H9 (cell line): ENCODE results near the gene PLCB1. TPM values are rescaled to one million over a fixed set of nuclear protein-coding genes. Genes with fewer than 3 reads are reported as not detected.
A peak's percentile ranks its signal among the peaks of the same experiment; 100 is the strongest.

Source experiments
- DNase-seq: peaks from one replicate; pipeline ENCODE4 v3.0.0-alpha.2; 2017
- H2AFZ ChIP-seq: one replicate; pipeline ENCODE4 v1.6.1; 2013; ENCODE audit warnings: mild to moderate bottlenecking, low read length, control low read depth, moderate library complexity
- H2AK5ac ChIP-seq: 2 replicates; pipeline ENCODE4 v1.6.1; 2013; ENCODE audit warnings: low read length, control low read depth, mixed read lengths; ENCODE audit not compliant: insufficient read length
- H2BK120ac ChIP-seq: one replicate; pipeline ENCODE4 v1.6.1; 2013; ENCODE audit warnings: low read depth, mild to moderate bottlenecking, low read length, control low read depth, inconsistent platforms; ENCODE audit not compliant: poor library complexity, severe bottlenecking
- H2BK12ac ChIP-seq: 2 replicates; pipeline ENCODE4 v1.6.1; 2013; ENCODE audit warnings: low read length, control low read depth, mixed read lengths, low read depth; ENCODE audit not compliant: insufficient read length
- H2BK15ac ChIP-seq: 2 replicates; pipeline ENCODE4 v1.6.1; 2013; ENCODE audit warnings: low read depth, low read length, control low read depth
- H2BK20ac ChIP-seq: one replicate; pipeline ENCODE4 v1.6.1; 2013; ENCODE audit warnings: low read depth, mild to moderate bottlenecking, low read length, control low read depth, inconsistent platforms; ENCODE audit not compliant: poor library complexity, severe bottlenecking
- H2BK5ac ChIP-seq: 2 replicates; pipeline ENCODE4 v1.6.1; 2013; ENCODE audit warnings: low read length, control low read depth, mixed read lengths; ENCODE audit not compliant: insufficient read length
- H3K14ac ChIP-seq: 2 replicates; pipeline ENCODE4 v1.6.1; 2013; ENCODE audit warnings: low read length, control low read depth; ENCODE audit not compliant: insufficient read depth
- H3K18ac ChIP-seq: 2 replicates; pipeline ENCODE4 v1.6.1; 2013; ENCODE audit warnings: low read depth, mild to moderate bottlenecking, mixed read lengths, low read length, control low read depth; ENCODE audit not compliant: insufficient read length
- H3K23ac ChIP-seq: 2 replicates; pipeline ENCODE4 v1.6.1; 2013; ENCODE audit warnings: low read length, control low read depth, mixed read lengths, low read depth; ENCODE audit not compliant: insufficient read length
- H3K23me2 ChIP-seq: 2 replicates; pipeline ENCODE4 v1.6.1; 2013; ENCODE audit warnings: low read depth, mild to moderate bottlenecking, mixed read lengths, low read length, control low read depth; ENCODE audit not compliant: insufficient read length, poor library complexity, severe bottlenecking
- H3K27ac ChIP-seq: 2 replicates; pipeline ENCODE4 v1.5.1; 2013; ENCODE audit warnings: low read length, control low read depth, mixed read lengths, low read depth; ENCODE audit not compliant: insufficient read length
- H3K27me3 ChIP-seq: 2 replicates; pipeline ENCODE4 v1.6.1; 2013; ENCODE audit warnings: low read length, control low read depth, inconsistent platforms; ENCODE audit not compliant: insufficient read depth
- H3K4ac ChIP-seq: 2 replicates; pipeline ENCODE4 v1.6.1; 2013; ENCODE audit warnings: low read depth, mild to moderate bottlenecking, control low read depth, inconsistent platforms, low read length, moderate library complexity
- H3K4me1 ChIP-seq: 2 replicates; pipeline ENCODE4 v1.6.1; 2013; ENCODE audit warnings: low read length, control low read depth, inconsistent platforms; ENCODE audit not compliant: insufficient read depth
- H3K4me2 ChIP-seq: 2 replicates; pipeline ENCODE4 v1.6.1; 2013; ENCODE audit warnings: low read length, control low read depth, mixed read lengths; ENCODE audit not compliant: insufficient read length, insufficient read depth
- H3K56ac ChIP-seq: 2 replicates; pipeline ENCODE4 v1.6.1; 2013; ENCODE audit warnings: low read depth, mild to moderate bottlenecking, mixed read lengths, low read length, control low read depth; ENCODE audit not compliant: insufficient read length
- H3K79me1 ChIP-seq: 2 replicates; pipeline ENCODE4 v1.6.1; 2013; ENCODE audit warnings: low read depth, mild to moderate bottlenecking, moderate library complexity, low read length, control low read depth, inconsistent platforms; ENCODE audit not compliant: insufficient read depth, poor library complexity, severe bottlenecking
- H3K79me2 ChIP-seq: 2 replicates; pipeline ENCODE4 v1.6.1; 2013; ENCODE audit warnings: low read length, control low read depth, inconsistent platforms; ENCODE audit not compliant: insufficient read depth
- H3K9ac ChIP-seq: 2 replicates; pipeline ENCODE4 v1.6.1; 2013; ENCODE audit warnings: low read length, control low read depth, mixed read lengths; ENCODE audit not compliant: insufficient read length; ENCODE audit errors: extremely low read depth
- H3K9me3 ChIP-seq: one replicate; pipeline ENCODE4 v1.6.1; 2013; ENCODE audit warnings: low read depth, low read length, inconsistent platforms; ENCODE audit not compliant: control insufficient read depth
- H3T11ph ChIP-seq: one replicate; pipeline ENCODE4 v1.6.1; 2013; ENCODE audit warnings: mild to moderate bottlenecking, low read length, control low read depth, inconsistent platforms
- H4K20me1 ChIP-seq: one replicate; pipeline ENCODE4 v1.6.1; 2013; ENCODE audit not compliant: control insufficient read depth, insufficient read length, insufficient read depth
- H4K5ac ChIP-seq: 2 replicates; pipeline ENCODE4 v1.6.1; 2013; ENCODE audit warnings: low read depth, mild to moderate bottlenecking, mixed read lengths, low read length, control low read depth; ENCODE audit not compliant: insufficient read length
- H4K8ac ChIP-seq: replicated peaks from 2 replicates; pipeline ENCODE4 v1.6.1; 2013; ENCODE audit warnings: low read length, control low read depth, mixed read lengths, low read depth; ENCODE audit not compliant: insufficient read length
- H4K91ac ChIP-seq: 2 replicates; pipeline ENCODE4 v1.6.1; 2013; ENCODE audit warnings: low read depth, mild to moderate bottlenecking, moderate library complexity, mixed read lengths, low read length, control low read depth; ENCODE audit not compliant: insufficient read length
- H3K27ac Mint-ChIP-seq, 3 experiments: 2 replicates in 2 of 3; 3 replicates in 1 of 3; pipeline ENCODE4 v1.8.0; 2020 to 2021; ENCODE audit warnings: mixed read lengths in 3 of 3, mild to moderate bottlenecking in 1 of 3, moderate library complexity in 1 of 3
- H3K27me3 Mint-ChIP-seq: 2 replicates; pipeline ENCODE4 v1.8.0; 2021; ENCODE audit warnings: low read depth, mild to moderate bottlenecking, moderate library complexity, mixed read lengths
- H3K36me3 Mint-ChIP-seq, 3 experiments: 2 replicates in 2 of 3; 3 replicates in 1 of 3; pipeline ENCODE4 v1.8.0; 2020 to 2021; ENCODE audit warnings: low read depth in 3 of 3, mixed read lengths in 3 of 3; ENCODE audit not compliant: insufficient read depth in 1 of 3
- H3K4me1 Mint-ChIP-seq, 2 experiments: 2 replicates each; pipeline ENCODE4 v1.8.0; 2020; ENCODE audit warnings: mixed read lengths in 2 of 2
- H3K4me3 Mint-ChIP-seq, 2 experiments: 2 replicates in 1 of 2; 3 replicates in 1 of 2; pipeline ENCODE4 v1.8.0; 2020 to 2021; ENCODE audit warnings: mild to moderate bottlenecking in 2 of 2, mixed read lengths in 2 of 2, moderate library complexity in 1 of 2
- H3K9me3 Mint-ChIP-seq, 2 experiments: 2 replicates in 1 of 2; 3 replicates in 1 of 2; pipeline ENCODE4 v1.8.0; 2020; ENCODE audit warnings: mild to moderate bottlenecking in 2 of 2, mixed read lengths in 2 of 2, moderate library complexity in 1 of 2
- CTCF ChIP-seq: fragments of 200-600 bp; sonication (generic); conservative IDR thresholded peaks from 3 replicates; pipeline ENCODE4 v1.8.0; 2021; ENCODE audit warnings: antibody characterized with exemption, mild to moderate bottlenecking
- total RNA-seq: library from RNA; stranded (reverse); gene quantifications from 2 replicates; pipeline ENCODE4 v1.2.1, GENCODE V29; 2021

The PLCB1 gene
- total RNA-seq, 1 experiment from 2014 or later: 11.5 TPM

DNA sequence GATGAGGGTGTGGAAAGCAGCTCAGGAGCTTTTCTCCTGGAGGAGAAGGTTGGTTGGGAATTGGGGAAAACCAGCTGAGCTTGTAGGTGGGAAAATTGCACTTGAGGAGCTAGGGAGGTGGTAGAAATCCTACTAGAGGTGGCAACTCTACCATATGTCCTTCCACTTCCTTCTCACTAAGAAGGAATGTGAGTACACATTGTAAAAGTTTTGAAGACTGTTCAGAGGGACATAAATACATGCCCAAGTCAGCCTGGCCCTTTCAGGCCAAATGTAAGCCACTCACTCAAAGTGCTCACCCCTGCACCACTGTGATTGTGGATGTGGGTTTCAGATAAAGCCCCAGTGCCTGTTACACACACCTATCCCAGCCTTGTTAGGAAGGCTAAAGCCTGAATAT, 646.3 kb downstream of the PLCB1 start:
- no peak overlapping the region for H2AFZ ChIP-seq
- H3K18ac ChIP-seq: no peak overlapping the region
- no peak overlapping the region for H3K4ac ChIP-seq
- H2BK12ac ChIP-seq: no peak overlapping the region
- no peaks in the 10 kb centered on the region for H4K20me1 ChIP-seq
- Mint-ChIP-seq H3K27ac (peak overlapping the region in 1 of 3 experiments; percentile 62; a peak in 1 of 7 replicates), H3K4me3 (no peak overlapping the region), H3K27me3 (no peaks in the 10 kb centered on the region), H3K4me1 (peaks cover 4 to 5% of the 10 kb centered on the region in 2 experiments; a peak in 2 of 4 replicates), H3K9me3 (peaks cover 0 to 3% of the 10 kb centered on the region in 2 experiments; a peak in 2 of 5 replicates), H3K36me3 (peaks cover 4 to 9% (median 7%) of the 10 kb centered on the region in 3 experiments; a peak in 5 of 7 replicates)
- H3K14ac ChIP-seq: no peak overlapping the region
- H3K79me1 ChIP-seq: no peaks in the 10 kb centered on the region
- no peak overlapping the region for H2BK120ac ChIP-seq
- H3K23ac ChIP-seq: no peak overlapping the region
- H3K27me3 ChIP-seq: no peaks in the 10 kb centered on the region
- H3K4me1 ChIP-seq: no peaks in the 10 kb centered on the region
- H2BK20ac ChIP-seq: no peak overlapping the region
- no peaks in the 10 kb centered on the region for H3K9me3 ChIP-seq
- no peak overlapping the region for H2BK15ac ChIP-seq
- H3K56ac ChIP-seq: no peak overlapping the region
- no peak overlapping the region for H4K5ac ChIP-seq
- H4K91ac ChIP-seq: no peak overlapping the region
- H4K8ac ChIP-seq: no peak overlapping the region
- no peaks in the 10 kb centered on the region for H3K79me2 ChIP-seq
- H3K9ac ChIP-seq: no peak overlapping the region
- no peaks in the 10 kb centered on the region for H3K23me2 ChIP-seq
- no peak overlapping the region for H3K27ac ChIP-seq
- TF ChIP-seq CTCF: no peak
- no peak overlapping the region for H3K4me2 ChIP-seq
- DNase-seq: no peak
- no peak overlapping the region for H2AK5ac ChIP-seq
- H3T11ph ChIP-seq: no peak overlapping the region
- no peak overlapping the region for H2BK5ac ChIP-seq
